HG03045 (cell line): ENCODE results near the gene PDCD5.
"Not testable (repeated sequence)": the region's sequence is repeated elsewhere in the genome, so short reads cannot be mapped to it uniquely, and the experiment has no call there.

Experiments
- ATAC-seq: cut with Tn5 transposase; IDR thresholded peaks from one replicate; pipeline ENCODE4 v1.9.1; 2021; ENCODE audit warnings: mild to moderate bottlenecking, moderate library complexity; ENCODE audit not compliant: unreplicated experiment

Gene PDCD5, protein sequence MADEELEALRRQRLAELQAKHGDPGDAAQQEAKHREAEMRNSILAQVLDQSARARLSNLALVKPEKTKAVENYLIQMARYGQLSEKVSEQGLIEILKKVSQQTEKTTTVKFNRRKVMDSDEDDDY

DNA sequence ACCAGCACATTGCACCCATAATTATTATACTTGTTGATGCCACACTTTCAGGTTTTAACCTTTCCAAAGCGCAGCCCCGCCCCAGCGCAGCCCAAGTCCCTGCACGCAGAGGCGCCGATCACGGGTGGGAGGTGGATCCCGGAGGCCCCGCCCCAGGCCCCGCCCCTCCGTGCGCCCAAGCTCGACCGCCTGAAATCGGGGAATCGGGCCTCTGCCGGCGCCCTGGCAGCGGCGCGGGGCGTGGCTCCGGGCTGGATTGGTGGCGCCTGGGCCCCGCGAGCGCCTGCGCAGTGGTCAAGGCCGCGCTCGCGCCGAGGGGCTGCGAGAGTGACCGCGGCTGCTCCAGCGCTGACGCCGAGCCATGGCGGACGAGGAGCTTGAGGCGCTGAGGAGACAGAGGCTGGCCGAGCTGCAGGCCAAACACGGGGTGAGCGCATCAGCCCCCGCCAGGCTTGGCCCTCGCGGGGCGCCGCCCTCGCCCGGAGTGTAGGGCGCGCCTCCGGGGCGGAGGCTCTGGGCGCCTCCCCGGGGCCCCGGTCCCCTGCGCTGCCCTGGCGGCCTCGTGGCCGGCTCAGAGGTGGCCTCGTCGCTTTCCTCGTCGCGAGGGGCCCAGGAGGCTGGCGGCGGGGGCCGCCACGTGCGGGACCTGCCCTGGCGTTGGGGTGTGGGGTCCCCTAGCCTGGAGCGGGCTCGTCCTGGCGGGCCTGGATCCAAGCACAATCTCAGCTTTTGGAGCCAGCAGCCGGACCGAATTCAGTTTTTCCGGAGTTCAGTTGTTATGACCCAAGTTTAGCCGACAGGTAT, at the start of gene PDCD5:
TSS of gene PDCD5 (plus strand) at position 290 of the 804 bp plus-strand sequence. CDS start at position 362, 72 bp downstream.
- peak; percentile 88 for ATAC-seq

DNA sequence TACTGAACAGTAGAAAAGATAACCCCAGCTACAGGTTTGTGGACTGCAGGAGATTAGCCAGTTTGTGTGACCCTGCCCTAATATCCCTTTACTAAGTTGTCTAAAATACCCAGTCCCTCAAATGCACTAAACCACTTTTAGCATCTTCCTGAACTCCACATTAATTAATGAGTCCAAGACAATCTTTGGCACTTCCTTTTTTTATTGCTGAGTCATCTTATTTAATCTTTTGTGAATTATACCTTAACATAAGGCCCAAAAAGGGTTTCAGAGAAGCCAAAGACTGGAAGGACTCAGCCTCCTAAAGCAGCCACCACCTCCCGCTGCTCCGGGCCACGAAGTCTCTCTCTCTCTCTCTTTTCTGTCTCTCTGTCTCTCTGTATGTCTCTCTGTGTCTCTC, 48.8 kb upstream of the PDCD5 start:
- no peak for ATAC-seq

DNA sequence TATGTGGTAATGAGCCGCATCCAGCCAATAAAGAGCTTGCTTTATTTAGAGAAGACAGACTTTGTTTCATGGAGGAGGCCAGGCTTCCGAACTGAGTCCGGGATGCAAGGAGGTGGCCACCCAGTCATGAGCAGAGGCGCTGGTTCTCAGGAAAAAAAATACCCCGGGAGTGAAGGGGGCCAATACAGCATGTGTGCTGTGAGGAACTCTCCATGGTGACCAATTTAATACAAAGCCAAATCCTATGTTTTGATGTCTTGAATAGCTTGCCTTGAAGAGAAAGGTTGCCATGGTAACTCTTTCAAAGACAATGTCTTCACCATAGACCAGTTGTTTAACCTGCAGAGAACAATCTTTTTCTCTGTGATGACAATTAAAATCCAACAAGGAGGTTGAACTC, 43.4 kb upstream of the PDCD5 start:
- no peak for ATAC-seq

DNA sequence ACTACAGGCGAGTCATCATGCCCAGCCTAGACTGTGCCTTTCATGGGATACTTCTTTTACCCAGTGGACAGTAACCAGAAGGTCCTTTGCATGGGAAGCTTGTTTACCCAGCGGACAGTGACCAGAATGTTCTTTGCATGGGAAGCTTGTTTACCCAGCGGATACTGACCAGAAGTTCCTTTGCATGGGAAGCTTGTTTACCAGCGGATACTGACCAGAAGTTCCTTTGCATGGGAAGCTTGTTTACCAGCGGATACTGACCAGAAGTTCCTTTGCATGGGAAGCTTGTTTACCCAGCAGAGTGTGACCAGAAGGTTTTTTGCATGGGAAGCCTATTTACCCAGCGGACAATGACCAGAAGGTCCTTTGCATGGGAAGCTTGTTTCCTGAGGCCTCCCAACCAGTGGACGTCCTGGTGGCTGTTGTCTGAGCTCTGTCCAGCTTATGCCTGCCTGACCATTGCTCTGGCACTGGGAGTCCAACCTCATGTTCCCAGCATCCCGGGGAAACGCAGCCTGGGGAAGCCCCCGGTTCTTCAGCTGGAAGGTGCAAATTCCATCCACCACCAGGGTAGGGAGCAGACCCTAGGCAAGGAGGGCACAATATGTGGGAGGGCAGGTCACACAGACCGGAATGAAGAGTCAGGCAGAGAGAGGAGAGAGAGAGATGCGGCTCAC, 41.6 kb upstream of the PDCD5 start:
- no peak for ATAC-seq

DNA sequence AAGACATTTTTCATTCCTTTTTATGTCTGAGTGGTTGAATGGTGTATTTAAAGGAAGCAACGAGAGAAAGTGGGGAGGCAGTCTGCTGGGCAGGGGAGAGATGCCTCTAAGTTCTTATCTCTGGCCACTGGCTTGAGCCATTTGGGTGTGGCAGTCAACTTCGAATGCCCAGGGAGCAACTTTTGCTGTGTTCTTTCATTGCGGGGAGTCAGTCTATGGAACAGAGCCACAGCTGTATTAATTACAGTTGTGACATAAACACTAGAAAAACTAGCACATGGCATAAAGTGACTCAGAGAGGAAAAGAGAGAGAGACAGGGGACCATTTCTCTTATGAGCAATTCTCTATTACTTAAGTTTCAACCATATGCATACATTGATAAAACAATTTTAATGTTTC, 40.4 kb upstream of the PDCD5 start:
- no peak for ATAC-seq

DNA sequence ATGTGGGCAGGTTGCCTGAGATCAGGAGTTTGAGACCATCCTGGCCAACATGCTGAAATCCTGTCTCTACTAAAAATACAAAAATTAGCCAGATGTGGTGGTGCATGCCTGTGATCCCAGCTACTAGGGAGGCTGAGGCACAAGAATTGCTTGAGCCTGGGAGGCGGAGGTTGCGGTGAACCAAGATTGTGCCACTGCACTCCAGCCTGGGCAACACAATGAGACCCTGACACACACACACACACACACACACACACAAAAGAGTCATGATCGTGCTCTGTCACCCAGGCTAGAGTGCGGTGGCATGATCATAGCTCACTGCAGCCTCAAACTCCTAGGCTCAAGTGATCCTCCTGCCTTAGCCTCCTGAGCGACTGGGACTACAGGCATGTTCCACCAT, 39.6 kb upstream of the PDCD5 start:
- ATAC-seq = not testable (repeated sequence)

DNA sequence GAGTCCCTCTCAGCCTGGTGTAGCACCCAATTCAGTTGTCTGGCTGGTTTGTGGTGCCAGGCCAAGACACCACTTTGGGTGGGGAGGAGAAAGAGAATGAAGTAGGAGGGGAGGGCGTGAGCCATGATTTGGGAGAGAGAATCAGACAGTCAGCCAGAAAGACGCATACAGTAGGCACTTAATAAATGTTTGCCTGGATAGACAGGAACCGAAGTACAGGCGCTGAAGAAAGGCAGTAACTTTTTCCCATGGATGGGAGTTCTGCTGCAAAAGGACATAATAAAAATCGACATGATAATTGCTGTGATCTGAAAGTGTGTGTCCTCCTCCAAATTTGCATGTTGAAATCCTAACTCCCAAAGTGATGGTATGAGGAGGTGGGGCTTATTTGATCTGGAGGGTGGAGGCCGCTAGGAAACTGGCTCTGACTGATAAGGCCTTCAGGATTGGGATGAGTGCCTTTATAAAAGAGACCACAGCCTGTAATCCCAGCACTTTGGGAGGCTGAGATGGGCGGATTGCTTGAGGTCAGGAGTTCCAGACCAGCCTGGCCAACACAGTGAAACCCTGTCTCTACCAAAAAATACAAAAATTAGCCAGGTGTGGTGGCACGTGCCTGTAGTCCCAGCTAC, 38.4 kb upstream of the PDCD5 start:
- no peak for ATAC-seq

DNA sequence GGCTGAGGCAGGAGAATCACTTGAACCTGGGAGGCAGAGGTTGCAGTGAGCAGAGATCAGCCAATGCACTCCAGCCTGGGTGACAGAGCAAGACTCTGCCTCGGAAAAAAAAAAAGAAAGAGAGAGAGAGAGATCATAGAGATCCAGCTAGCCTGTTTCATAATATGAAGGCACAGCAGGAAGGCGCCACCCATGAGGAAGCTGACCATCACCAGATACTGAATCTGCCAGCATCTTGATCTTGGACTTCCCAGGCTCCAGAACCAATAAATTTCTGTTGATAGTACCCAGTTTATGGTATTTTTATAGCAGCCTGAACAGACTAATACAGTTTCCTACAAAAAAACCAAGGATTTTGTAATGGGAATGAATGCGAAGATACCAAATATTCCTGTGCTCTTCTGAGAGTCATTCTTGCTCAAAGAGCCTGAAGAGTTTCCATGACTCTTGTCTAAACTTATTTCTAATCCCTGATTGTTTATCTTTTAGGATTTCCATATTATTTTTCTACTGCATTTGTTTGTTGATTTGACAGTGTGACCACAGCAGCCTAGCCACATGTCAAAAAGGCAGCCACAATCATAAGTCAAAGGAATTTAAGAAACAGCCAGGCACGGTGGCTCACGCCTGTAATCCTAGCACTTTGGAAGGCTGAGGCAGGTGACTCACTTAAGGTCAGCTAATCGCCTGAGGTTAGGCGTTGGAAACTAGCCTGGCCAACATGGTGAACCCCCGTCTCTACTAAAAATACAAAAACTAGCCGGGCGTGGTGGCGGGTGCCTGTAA, 37.7 kb upstream of the PDCD5 start:
- no peak for ATAC-seq

DNA sequence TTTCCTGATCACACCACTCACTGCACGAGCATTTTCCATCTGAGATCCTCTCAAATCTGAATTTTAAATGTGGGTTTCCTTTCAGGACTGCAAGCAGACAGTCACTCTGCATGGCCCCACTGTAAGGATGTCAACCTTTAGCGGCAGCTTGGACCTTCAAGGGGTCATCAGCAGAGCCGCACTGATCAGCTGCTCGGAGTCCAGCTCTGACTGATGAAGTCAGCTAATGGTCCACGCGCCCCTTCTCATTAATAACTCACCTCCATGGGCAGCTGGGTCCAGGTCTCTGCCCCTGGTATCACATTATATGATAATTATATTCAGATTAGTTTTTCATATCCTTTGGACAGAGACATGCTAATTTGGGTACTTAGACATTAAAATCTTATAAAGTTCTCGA, 36.1 kb upstream of the PDCD5 start:
- ATAC-seq = no peak

DNA sequence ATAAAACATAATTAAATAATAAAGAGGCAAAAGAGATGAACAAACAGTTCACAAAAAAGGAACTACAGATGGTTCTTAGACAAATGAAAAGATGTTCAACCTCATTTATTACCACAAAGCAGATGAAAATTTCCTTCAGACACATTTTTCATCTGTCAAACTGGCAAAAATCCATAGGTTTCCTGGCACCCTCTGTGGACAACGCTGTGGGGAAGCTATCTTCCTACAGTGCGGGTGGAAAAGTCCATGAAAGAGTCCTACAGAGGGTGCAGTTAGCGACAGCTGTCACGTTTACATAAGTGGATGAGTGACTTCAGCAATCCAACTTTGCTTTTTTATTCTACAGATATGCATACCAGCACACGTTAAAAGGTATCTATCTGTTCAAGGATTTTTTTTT, 30.3 kb upstream of the PDCD5 start:
- no peak for ATAC-seq

DNA sequence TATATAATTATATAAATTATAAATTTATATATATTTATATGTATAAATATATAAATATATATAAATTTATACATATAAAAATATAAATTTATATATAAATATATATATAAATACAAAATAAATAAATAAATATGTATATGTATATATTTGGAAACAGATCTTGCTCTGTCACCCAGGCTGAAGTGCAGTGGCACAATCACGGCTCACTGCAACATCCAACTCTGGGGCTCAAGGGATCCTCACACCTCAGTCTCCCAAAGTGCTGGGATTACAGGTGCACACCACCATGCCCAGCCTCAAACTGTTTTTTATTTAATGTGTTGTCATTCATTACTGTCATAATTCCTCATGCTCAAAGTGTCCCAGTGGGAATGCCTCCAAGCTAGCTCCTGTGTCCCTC, 25.2 kb upstream of the PDCD5 start:
- no peak for ATAC-seq

DNA sequence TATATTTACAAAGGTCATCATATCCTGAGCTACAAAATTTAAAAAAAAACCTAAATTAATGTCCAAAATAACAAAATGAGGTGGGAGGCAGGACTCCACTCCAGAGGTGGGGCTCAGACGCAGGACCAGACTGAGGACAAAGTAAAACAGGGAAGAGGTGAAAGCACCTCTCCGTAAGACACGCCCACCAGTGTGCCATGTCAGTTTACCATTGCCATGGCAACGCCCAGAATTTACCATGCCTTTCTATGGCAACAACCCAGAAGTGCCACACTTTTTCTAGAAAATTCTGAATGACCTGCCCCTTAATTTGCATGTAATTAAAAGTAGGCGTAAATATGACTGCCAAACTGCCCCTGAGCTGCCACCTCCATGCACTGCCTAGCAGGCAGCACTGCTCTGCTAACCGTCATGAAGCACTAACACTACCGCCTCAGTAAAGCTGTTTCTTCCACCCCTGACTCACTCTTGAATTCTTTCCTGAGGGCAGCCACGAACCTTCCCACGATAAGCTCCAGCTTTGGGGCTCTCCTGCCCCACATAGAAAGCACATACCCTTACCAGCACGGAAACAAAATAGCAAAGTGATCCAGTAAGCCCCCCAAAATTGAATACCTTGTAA, 22.3 kb upstream of the PDCD5 start:
- no peak for ATAC-seq

DNA sequence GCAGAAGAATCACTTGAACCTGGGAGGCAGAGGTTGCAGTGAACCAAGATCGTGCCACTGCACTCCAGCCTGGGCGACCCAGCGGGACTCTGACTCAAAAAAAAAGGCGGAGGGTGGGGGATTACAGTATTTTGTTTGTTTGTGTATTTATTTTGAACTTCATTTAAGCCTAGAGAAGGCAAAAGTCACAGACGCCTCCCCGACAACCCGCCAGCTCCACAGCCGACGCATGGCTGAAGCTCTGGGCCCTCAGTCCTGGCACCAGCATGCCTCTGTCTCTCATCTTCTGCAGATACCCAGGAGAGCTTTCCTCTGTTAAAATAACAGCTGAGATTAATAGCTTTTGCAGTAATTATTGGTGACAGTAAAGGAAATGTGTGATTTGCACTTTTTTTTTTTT, 17.2 kb upstream of the PDCD5 start:
- no peak for ATAC-seq

DNA sequence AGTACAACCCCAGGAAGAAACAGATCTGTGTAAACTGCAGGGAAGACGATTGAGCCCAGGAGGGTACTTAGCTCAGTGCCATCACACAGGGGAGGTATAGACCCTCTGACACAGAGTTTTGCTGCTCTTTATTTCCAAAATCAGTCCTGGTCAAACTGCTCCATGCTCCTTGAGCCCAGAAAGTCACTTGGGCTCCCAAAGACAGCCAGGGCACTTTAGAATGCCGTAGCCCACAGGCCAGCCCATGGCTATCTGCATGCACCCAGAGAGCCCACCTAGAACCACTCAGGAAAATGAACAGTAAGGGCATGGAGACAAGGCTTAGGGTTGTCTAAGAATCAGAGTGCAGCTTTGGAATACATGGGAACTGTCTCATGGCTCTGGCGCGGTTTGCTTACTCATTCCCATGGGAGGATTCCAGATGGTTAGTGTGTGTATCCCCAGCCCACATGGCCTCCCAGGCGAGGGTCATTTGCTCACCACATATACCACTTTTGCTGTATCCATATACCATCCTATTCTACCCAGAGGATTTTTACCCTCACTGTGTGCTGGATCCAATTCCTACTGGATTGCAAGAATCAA, 14.7 kb upstream of the PDCD5 start:
- ATAC-seq = no peak

DNA sequence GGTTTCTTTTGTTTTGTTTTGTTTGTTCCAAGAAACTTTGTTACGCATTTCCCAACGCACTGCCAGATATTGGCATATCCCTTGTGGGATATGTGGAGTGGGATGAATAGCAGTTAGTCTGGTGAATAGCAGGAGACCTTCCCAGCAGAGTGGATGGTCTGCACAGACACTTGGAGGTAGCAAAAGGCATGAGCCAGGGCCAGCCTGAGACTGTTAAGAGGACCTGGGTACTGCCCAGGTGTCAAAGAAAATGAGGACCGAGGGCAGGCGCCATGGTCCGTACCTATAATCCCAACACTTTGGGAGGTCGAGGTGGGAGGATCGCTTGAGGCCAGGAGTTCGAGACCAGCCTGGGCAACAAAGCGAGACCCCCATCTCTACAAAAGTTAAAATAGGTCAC, 13.5 kb upstream of the PDCD5 start:
- ATAC-seq = no peak

DNA sequence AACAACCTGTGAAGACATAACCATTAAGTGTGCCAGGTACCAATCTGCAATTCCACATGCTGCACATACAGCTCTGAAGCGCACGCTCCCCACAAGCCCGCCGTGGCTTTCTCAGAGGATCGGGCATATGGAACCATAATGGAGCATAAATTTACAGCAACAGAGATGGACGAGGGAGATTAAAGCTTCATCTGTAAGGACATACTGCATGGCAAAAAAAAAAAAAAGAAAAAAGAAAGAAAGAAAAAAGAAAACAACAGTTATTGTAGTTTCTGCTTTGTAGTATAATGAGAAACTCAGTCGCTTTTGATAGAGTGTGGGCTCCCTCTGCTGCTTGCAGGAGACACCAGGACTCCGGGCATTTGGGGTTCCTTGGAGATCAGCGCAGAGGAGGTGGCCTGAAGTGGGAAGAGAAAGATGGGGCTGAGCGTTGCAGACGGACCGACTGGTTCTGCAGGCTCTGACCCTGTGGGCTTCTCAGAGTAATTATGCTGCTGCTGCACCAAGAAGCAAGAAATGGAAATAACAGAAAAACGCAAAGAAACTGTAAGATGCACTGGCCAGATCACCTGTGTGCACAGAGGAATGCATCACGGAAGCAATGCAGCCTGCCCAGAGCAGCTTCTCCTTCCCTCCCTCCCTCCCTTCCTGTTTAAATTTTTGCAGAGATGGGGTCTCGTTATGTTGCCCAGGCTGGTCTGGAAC, 10.8 kb upstream of the PDCD5 start:
- no peak for ATAC-seq

DNA sequence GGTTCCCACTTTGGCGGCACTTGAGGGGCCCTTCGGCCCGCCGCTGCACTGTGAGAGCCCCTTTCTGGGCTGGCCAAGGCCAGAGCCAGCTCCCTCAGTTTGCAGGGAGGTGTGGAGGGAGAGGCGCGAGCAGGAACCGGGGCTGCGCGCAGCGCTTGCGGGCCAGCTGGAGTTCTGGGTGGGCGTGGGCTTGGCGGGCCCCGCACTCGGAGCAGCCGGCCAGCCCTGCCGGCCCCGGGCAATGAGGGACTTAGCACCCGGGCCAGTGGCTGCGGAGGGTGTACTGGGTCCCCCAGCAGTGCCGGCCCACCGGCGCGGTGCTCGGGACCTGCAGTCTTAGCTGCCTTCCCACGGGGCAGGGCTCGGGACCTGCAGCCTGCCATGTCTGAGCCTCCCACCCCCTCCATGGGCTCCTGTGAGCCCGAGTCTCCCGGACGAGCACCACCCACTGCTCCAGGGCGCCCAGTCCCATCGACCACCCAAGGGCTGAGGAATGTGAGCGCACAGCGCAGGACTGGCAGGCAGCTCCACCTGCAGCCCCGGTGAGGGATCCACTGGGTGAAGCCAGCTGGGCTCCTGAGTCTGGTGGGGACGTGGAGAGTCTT, 9.4 kb upstream of the PDCD5 start:
- not testable (repeated sequence) for ATAC-seq

DNA sequence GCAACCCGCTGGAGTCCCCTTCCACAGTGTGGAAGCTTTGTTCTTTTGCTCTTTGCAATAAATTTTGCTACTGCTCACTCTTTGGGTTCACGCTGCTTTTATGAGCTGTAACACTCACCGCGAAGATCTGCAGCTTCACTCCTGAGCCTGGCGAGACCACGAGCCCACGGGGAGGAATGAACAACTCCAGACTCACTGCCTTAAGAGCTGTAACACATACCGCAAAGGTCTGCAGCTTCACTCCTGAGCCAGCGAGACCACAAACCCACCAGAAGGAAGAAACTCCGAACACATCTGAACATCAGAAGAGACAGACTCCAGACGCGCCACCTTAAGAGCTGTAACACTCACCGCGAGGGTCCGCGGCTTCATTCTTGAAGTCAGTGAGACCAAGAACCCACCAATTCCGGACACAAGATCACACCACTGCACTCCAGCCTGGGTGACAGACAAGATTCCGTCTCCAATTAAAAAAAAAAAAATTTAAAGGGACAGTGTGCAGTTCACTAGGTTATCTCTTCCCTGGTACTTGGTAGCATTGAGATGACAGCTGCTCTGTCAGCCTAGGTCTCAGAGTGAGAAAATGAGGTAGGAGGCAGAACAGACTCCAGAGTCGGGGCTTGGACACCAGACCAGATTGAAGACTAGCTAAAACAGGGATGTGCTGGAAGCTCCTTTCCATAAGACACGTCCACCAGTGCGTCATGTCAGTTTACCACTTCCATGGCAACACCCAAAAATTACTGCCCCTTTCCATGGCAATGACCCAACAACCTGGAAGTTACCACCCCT, 8.1 kb upstream of the PDCD5 start:
- ATAC-seq = not testable (repeated sequence)

DNA sequence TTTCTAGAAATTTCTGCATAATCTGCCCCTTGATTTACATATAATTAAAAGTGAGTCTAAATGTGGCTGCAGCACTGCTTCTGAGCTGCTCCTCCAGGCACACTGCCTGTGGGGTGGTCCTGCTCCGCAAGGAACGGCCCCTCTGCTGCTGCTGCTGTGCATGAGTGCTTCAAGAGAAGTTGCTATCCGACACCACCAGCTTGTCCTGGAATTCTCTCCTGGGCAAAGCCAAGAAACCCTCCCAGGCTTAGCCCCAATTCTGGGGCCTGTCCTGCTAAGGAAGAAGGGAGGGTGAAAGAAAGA, 7.5 kb upstream of the PDCD5 start:
- ATAC-seq = no peak
